OCI-LY3 (cell line): ENCODE measurements around the gene CTF1.

Experiments used
- H2AFZ ChIP-seq: fragments of 200-600, 300-600 bp; shearing (Covaris generic); 2 replicates; pipeline ENCODE4 v1.6.0; 2014; ENCODE audit warnings: antibody characterized with exemption, low read depth, low read length
- H3K27ac ChIP-seq: fragments of 200-600, 300-600 bp; sonication (generic); 2 replicates; pipeline ENCODE4 v1.5.1; 2014; ENCODE audit warnings: mild to moderate bottlenecking, low read length, moderate library complexity, mixed read lengths
- H3K27me3 ChIP-seq: fragments of 200-600, 300-600 bp; sonication (generic); 2 replicates; pipeline ENCODE4 v1.6.1; 2014; ENCODE audit warnings: low read depth, low read length, mixed read lengths
- H3K36me3 ChIP-seq: fragments of 200-600, 300-600 bp; sonication (generic); replicated peaks from 2 replicates; pipeline ENCODE3; 2014; ENCODE audit warnings: low read depth, low read length, mixed read lengths
- H3K4me1 ChIP-seq: fragments of 300-600, 200-600 bp; sonication (generic); 2 replicates; pipeline ENCODE4 v1.6.1; 2014; ENCODE audit warnings: low read length, mixed read lengths
- H3K4me2 ChIP-seq: fragments of 200-600, 300-600 bp; sonication (generic); 2 replicates; pipeline ENCODE4 v1.6.1; 2014; ENCODE audit warnings: low read length, mixed read lengths
- H3K4me3 ChIP-seq: fragments of 300-600, 200-600 bp; sonication (generic); 2 replicates; pipeline ENCODE4 v1.5.1; 2014; ENCODE audit warnings: antibody characterized with exemption, mild to moderate bottlenecking, low read length, moderate library complexity
- H3K79me2 ChIP-seq: fragments of 300-600, 200-600 bp; shearing (Covaris generic); 2 replicates; pipeline ENCODE4 v1.6.1; 2014; ENCODE audit warnings: mild to moderate bottlenecking, low read length, mixed read lengths
- H3K9ac ChIP-seq: fragments of 300-600, 200-600 bp; shearing (Covaris generic); 2 replicates; pipeline ENCODE4 v1.6.0; 2014; ENCODE audit warnings: mild to moderate bottlenecking, low read length, moderate library complexity
- H3K9me3 ChIP-seq: fragments of 200-600, 300-600 bp; shearing (Covaris generic); 2 replicates; pipeline ENCODE4 v1.6.1; 2014; ENCODE audit warnings: low read length, mixed read lengths; ENCODE audit not compliant: insufficient read depth
- H4K20me1 ChIP-seq: fragments of 200-600, 300-600 bp; sonication (generic); 2 replicates; pipeline ENCODE4 v1.6.1; 2016; ENCODE audit warnings: low read length, mixed read lengths; ENCODE audit not compliant: insufficient read depth
- CTCF ChIP-seq: fragments of 200-600, 300-600 bp; sonication (generic); IDR thresholded peaks from 2 replicates; pipeline ENCODE4 v1.5.1; 2014; ENCODE audit warnings: antibody characterized with exemption, low read length, low read depth
- EZH2phosphoT487 ChIP-seq: fragments of 200-600 bp; shearing (Covaris generic); IDR thresholded peaks from 2 replicates; pipeline ENCODE4 v1.6.1; 2018; ENCODE audit warnings: antibody characterized with exemption, mixed run types, low read depth

Gene CTF1

GRCh38 chr16:30875871-30876801 is 20.3 kb upstream of the CTF1 start:
- H2AFZ ChIP-seq: peak overlapping the region; percentile 79; the same call in 1 of the 2 replicates
- H4K20me1 ChIP-seq: no peaks in the 10 kb centered on the region
- no peak for TF ChIP-seq EZH2phosphoT487
- TF ChIP-seq CTCF: no peak
- no peaks in the 10 kb centered on the region for H3K9me3 ChIP-seq
- peak overlapping the region; percentile 94 for H3K9ac ChIP-seq
- peak overlapping the region; percentile 98 for H3K4me3 ChIP-seq
- H3K36me3 ChIP-seq: peaks cover 8% of the 10 kb centered on the region
- peaks cover 26% of the 10 kb centered on the region for H3K79me2 ChIP-seq
- H3K4me1 ChIP-seq: peaks cover 15% of the 10 kb centered on the region
- H3K4me2 ChIP-seq: peak overlapping the region; percentile 100
- H3K27ac ChIP-seq: peak overlapping the region; percentile 87
- no peaks in the 10 kb centered on the region for H3K27me3 ChIP-seq

- Histone ChIP-seq H2AFZ (no peak overlapping the region), H3K36me3 (peaks cover 8% of the 10 kb centered on the region), H3K79me2 (peaks cover 26% of the 10 kb centered on the region), H3K27me3 (no peaks in the 10 kb centered on the region), H4K20me1 (no peaks in the 10 kb centered on the region), H3K4me2 (peak overlapping the region; percentile 100), H3K4me3 (peak overlapping the region; percentile 98), H3K4me1 (peaks cover 15% of the 10 kb centered on the region), H3K9ac (peak overlapping the region; percentile 94), H3K27ac (peak overlapping the region; percentile 87), H3K9me3 (no peaks in the 10 kb centered on the region)
- TF ChIP-seq CTCF (no peak), EZH2phosphoT487 (no peak)
Measured at GRCh38 chr16:30876867-30877266, 19.5 kb upstream of the CTF1 start.

GRCh38 chr16:30882429-30883310 is 13.7 kb upstream of the CTF1 start:
- Histone ChIP-seq H3K4me3 (no peak overlapping the region), H3K4me1 (peaks cover 33% of the 10 kb centered on the region), H3K9me3 (no peaks in the 10 kb centered on the region), H3K27me3 (no peaks in the 10 kb centered on the region), H3K4me2 (no peak overlapping the region), H3K36me3 (peaks cover 16% of the 10 kb centered on the region), H4K20me1 (0 out of 2 replicates have a peak, but pooled peaks cover 2% of the 10 kb centered on the region), H3K79me2 (no peaks in the 10 kb centered on the region), H2AFZ (no peak overlapping the region), H3K27ac (0 out of 2 replicates have a peak overlapping the region, but pooled peaks have one; percentile 10), H3K9ac (no peak overlapping the region)
- TF ChIP-seq EZH2phosphoT487 (no peak), CTCF (no peak)
